Stimulated activated CD4-positive, alpha-beta T cell treated with anti-CD3 and anti-CD28 coated beads, Interleukin-4, amount 100 ng/mL, for 24 hours (primary cell): ENCODE data around the gene AGPAT3.
A peak's percentile ranks its signal among the peaks of the same experiment; 100 is the strongest.

Source experiments
- DNase-seq: peaks from one replicate; pipeline ENCODE4 v3.0.0-alpha.2; 2020

Gene AGPAT3

DNA sequence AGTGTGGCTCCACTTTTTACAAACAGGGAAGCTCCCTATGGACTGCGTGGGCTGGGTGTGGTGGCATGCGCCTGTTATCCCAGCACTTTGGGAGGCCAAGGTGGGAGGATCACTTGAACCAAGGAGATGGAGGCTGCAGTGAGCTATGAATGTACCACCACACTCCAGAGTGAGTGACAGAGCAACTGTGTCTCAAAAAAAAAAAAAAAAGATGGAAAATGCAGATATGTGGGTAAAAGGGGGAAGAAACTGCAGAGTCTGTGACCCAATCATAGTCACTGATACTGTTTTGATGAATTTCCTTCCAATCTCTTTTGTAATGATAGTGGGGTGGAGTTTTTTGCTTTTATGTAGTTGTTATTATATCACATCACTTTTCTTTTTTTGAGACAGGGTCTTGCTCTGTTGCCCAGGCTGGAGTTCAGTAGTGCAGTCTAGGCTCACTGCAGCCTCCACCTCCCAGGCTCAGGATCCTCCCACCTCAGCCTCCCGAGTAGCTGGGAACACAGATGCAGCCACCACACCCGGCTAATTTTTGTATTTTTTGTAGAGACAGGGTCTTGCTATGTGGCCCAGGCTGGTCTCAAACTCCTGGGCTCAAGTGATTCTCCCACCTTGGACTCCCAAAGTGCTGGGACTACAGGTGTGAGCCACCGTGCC, 138.4 kb downstream of the AGPAT3 start:
- no peak for DNase-seq

DNA sequence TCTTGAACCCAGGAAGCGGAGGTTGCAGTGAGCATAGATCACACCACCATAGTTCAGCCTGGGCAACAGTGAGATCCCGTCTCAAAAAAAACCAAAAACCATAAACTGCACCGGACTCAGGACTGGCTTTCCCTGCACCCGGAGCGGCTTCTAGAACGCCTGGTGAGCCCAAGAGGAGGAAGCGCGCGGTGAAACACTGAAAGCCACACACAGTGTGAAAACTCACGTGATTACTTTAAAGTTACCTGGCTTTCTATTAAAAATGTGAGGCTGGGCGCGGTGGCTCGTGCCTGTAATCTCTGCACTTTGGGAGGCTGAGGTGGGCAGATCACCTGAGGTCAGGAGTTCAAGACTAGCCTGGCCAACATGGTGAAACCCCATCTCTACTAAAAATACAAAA, 140.0 kb downstream of the AGPAT3 start:
- DNase-seq, result no peak

DNA sequence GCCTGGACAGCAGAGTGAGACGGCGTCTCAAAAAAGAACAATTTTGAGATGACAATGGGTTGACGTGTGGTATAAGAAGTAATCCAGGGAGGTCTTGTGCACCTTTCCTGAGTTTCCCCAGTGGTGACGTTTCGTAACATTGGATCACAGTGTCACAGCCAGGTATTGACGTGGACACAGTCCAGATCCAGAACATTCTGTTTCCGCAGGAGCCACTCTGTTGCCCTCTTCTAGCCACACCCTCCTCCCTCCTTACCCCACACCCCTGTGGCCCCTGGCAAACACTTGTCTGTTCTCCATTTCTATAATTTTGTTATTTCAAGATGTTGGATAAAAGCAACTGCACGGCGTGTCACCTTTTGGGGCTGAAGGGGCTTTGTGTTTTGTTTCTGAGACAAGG, 140.6 kb downstream of the AGPAT3 start:
- DNase-seq, result no peak

DNA sequence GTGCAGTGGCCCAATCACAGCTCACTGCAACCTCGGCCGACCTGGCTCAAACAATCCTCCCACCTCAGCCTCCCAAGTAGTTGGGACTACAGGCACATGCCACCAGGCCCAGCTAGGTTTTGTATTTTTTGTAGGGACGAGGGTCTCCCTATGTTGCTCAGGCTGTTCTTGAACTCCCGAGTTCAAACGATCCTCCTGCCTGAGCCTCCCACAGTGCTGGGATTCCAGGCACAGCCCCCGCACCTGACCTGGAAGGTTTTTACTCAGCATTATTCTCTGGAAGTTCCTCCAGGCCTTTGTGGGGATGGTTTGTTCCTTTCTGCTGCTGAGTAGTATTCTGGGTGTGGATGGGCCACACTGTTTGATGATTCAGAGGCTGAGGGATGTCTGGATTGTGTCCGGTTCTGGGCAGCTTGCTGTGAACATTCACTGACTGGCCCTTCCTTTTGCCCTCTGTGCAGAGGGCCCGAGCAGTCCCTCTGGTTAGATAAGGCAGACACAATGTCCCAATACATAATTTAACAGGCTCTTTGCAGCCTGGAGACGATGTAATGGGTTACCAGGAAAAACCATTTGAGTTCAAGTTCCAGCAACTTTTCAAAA, 141.1 kb downstream of the AGPAT3 start:
- no peak for DNase-seq

DNA sequence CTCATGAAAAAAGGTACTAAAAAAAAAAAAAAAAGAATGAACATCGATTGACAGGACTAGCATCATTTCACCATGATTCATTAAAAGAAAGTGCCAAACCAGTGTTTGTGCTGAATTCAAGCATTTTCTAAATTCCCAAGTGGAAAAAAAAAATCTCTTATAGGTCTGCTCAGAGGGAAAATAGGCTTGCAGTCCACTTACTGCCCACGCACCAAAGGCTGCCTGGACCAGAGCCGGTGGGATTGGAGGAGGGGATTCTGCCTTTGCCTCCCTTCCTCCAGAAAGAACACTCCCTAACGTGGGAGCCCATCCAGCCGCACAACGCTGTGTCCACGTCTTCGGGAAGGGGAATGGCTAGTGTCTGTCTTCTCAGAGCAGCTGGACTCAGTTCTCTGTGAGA, 141.6 kb downstream of the AGPAT3 start:
- no peak for DNase-seq

DNA sequence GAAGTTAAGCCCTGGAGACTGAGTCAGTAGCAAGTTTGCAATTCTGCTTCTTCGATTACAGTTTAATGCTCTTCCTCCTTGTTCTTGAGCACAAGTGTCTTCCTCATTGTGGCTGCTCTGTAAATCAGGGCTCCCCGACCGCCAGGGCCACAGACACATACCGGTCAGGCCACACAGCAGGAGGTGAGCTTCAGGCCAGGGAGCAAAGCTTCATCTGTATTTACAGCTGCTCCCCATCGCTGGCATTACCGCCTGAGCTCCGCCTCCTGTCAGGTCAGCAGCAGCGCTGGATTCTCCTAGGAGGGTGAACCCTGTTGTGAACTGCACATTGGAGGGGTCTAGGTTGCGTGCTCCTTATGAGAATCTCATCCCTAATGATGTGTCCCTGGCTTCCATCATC, 145.4 kb downstream of the AGPAT3 start:
- DNase-seq, result no peak

DNA sequence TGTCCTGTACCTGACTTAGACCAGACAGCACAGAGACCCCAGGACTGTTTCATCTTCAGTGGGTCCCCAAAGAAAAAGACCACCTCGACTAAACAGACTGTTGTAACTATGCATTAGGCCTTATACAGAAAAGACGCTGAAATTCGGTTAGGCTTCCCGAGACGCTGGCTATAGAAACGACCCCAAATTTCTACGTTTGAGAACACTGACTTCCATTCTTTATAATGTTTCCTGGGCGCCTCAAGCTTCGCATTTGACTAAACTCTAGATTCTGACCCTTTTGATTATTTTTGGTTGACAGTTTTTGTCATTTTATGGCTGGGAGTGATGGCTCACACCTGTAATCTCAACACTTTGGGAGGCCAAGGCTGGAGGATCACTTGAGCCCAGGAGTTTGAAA, 146.1 kb downstream of the AGPAT3 start:
- DNase-seq, result no peak

DNA sequence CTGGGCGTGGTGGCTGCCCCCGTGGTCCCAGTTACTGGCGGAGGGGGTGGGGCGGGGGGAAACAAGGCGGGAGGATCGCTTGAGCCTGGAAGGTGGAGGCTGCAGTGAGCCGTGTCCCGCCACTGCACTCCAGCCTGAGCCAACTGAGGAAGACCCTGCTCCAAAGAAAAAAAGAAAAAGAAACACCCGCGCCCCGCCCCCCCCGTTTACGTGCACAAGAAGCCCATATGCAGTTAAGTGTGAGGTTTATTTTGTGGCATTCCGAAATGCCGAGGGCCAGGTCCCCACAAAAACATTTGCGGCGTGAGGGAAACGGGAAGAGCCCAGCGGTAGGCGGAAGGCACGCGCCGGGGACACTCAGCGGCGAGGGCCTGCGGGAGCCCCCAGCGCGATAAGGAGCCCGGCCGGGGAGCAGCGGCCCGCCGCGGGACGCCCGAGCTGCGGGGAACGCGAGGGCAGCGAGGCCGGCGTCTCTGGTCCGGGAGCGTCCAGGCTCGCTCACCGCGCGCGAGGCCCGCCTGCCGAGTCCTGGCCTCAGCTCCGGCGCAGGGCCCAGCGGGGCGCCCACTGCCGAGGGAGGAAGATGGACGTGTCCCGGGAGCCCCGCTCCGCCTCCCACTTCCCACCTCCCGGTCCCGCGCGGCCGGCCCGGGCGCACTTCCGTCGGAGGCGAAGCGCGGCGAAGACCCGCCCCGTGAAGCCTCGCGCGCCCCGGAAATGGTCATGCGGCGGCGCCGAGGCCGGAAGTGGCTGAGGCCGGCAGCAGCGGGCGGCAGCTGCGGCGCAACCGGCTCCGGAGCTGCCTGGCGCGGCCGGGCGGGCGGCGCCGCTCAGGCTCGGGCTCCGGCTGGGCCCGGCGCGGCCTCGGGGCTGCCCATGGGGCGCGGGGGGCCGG, 146.8 kb downstream of the AGPAT3 start, which contains the start of gene TRAPPC10:
TRAPPC10 (plus strand) TSS at position 731 of the 895 bp plus-strand sequence. CDS start 185 bp downstream, outside the sequence.
- DNase-seq, result peak; percentile 81

DNA sequence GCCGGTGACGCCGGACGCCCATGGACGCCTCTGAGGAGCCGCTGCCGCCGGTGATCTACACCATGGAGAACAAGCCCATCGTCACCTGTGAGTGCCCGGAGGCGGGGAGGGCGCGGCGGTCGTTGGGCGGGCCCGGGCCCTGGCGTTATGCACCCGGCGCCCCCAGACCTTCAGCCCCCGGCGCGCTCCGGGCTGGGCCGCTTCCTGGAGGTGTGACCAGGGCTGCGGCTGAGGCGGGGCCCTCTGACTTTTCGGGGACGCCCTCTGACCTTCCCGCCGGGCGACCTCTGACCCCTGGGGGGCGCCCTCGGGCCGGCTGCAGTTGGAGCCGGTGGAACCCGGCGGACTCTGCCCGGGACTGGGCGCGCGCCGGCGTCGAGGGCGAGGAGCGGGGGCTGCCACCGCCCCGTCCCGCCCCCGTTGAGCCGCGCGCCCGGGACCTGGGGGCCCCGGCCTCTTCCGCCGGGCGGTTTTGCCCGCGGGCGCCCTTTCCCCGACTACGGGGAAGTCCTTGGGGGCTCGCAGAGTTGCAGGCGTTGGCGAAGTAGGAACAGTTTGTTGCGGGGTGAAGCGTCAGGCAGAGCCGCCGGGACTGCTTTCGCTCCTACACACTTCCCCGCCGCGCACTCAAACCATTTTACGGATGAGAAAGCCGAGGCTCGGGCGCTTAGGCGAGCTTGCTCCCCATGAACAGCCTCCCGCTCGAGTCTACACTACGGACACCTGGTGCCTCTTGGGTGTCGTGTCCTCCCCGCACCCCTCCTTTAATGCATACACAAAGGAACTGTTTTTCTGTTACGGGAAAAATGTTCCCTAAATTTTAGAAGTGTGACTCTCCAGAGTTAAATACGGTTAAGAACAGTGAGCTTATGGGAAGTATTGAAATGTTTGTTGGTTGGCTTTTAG, 147.7 kb downstream of the AGPAT3 start:
- peak; percentile 81 for DNase-seq

DNA sequence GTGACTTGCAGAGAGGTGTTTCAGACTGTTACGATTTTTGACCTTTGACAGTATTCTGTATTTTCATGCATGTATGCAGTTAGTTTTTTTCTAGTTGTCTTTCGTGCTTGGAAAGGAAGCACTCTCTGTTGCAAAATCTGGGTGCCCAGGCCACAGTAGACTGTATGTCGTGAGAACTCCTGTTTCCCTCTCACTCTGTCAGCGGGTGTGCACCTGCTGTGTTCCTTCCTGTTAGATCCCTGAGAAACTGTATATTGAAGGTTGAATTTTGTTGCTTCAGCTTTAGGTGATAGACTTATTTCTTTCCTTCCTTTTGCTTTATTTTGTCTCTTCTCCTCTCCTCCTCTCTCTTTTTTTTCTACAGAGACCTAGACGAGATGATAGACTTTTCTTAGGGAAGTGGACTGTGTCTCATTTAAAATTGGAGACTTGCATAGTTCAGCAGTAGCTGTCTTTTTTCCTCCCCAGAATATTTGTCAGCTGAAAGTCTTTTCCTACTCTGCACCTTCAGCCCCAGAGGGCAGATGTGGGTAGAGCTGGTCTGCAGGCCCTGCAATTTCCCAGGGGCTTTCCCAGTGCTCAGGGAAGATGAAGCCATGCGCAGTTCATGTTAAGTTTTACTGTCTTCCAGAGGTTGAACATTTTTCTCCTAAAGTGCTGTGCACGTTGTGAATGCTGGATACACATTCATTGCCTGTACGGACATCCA, 148.5 kb downstream of the AGPAT3 start:
- DNase-seq, result peak; percentile 52

DNA sequence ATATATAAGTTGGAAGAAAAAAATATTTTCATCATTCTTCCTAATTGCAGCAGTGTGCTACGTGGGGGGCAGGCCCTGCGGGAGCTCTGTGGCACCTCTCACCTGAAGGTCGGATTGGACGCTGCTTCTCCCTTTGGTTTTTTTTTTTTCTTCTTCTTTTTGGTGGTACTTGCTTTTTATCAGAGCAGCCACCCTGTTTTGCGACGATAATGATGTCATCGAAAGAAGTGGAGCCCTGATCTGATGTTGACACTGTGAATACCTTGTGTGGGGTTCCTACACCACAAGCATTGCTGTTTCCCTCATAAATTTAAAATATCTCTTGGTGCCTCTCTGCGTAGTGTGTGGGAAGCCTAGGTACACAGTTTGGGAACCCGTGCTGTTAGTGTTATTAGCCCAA, 152.6 kb downstream of the AGPAT3 start:
- DNase-seq, result no peak

DNA sequence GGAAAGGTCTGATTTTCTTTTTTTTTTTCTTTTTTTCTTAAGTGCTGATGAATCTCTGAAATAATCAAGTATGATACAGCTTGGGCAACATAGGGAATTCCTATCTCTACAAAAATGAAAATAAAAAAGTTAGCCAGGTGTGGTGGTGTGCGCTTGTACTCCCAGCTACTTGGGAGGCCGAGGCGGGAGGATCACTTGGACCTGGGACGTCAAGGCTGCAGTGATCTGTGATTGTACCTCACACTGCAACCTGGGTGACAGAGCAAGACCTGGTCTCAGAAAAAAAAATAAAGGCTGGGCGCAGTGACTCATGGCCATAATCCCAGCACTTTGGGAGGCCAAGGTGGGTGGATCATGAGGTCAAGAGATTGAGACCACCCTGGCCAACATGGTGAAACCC, 153.1 kb downstream of the AGPAT3 start:
- no peak for DNase-seq

DNA sequence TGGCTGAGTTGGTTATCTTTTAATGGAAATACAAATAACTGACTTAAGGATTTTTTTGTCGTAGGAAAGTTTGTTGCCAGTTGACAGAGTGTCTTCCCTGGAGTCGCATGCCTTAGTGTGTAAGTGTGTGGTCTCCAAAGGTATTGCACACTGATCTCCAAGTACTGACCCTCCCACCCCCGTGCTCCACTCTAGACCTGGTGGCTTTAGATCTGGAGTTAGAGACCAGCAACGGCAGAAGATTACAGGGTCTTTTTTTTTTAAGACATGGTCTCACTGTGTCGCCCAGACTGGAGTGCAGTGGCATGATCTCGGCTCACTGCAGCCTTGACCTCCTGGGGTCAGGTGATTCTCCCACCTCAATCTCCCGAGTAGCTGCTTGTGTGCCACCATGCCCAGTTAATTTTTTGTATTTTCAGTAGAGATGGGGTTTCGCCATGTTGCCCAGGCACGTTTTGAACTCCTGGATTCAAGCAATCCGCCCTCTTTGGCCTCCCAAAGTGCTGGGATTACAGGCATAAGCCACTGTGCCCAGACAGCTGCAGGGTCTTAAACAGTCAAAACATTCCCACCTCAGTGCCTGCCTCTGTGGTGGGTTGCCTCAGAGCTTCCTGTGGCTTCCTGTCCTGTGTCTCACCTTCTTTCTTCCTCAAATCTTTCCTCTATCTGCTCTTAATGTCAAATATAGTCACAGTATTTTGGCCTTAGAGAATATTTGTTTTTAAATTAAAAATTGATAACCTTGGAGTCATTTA, 154.0 kb downstream of the AGPAT3 start:
- DNase-seq, result no peak

DNA sequence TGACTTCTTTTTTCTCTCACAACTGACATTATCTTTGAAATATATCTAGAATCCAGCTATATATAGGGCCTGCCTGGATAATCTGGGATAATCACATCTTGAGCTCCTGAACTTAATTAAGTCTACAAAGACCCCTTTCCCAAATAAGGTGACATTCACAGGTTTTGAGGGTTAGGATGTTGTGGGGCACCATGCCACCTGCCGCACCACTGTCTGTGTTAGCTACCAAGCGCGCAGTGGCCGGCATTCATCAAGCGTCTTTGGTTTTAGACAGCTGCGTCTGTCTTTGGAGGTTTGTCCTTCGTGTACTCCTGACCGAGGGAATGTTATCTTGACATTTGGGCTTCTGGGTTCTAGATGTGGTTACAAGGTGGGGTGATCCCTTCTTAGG, 154.5 kb downstream of the AGPAT3 start:
- DNase-seq, result no peak

DNA sequence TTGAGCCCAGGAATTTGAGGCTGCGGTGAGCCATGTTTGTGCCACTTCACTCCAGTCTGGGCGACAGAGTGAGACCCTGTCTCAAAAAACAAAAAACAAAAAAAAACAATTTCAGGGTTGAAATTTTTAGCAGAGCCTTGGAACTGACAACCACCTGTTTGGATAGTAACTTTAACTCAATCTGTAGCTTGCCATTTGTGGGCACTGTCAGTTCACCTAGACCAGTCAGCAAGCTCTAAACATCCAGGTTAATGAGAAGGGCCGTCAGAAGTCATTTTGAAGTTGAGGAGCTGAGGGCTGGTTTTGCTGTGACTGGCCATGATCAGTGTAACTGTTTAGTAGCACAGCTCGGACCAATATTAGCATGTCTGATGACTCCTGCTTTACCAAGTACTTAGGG, 155.5 kb downstream of the AGPAT3 start:
- DNase-seq, result no peak

DNA sequence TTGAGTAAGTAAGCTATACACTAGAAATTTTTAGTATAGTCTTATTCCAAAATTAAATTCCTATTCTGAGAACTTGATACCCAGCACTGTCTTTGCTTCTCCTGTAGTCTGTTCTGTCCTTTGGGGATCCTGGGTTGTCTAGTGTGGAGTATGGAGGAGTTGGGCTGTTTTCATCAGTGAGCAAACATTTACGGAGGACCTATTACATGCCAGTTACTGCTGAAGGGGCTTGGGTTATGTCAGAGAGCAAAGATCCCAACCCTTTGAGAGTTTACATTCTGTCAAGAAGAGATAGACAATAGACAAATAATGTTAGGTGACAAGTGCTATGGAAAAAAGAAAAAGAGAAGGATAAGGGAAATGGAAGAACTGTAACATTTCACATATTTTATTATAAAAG, 156.0 kb downstream of the AGPAT3 start:
- no peak for DNase-seq

DNA sequence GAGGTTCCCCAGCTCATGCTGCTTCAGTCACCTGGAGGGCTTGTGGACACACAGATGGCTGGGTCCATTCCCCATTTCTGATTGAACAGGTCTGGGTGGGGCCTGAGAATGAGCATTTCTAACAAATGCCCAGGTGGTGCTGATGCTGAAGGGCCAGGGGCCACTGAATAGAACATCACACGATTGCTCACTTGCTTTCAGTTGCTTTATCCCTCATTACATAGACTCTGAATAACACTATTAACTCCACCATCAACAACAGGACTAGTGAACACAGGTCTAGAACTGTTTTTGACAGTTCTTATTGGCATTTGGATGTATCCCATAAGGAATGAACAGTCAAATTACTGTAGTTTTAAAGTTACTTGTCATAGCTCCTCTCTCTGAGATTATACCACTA, 159.2 kb downstream of the AGPAT3 start:
- no peak for DNase-seq

DNA sequence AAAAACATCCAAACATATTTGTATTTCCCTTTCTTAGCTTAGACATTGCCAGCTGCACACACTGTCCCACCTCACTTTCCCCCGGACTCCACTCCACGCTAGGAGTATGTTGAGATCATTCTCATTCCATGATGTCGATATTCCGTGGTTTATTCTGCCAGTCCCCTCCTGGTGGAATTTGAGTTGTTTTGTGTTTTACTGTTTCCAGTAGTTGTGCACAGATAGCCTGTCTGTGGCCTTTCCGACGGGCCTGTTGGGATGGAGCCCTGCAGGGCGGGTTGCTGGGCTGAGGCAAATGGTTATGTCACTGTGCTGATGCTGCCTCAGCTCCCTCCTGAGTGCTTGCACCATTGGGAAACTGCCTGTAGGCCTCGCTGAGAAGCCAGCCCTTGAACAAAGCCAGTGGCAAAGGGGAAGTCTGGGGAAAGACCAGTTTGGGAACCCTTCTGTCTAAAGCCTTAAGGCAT, 159.9 kb downstream of the AGPAT3 start:
- no peak for DNase-seq

DNA sequence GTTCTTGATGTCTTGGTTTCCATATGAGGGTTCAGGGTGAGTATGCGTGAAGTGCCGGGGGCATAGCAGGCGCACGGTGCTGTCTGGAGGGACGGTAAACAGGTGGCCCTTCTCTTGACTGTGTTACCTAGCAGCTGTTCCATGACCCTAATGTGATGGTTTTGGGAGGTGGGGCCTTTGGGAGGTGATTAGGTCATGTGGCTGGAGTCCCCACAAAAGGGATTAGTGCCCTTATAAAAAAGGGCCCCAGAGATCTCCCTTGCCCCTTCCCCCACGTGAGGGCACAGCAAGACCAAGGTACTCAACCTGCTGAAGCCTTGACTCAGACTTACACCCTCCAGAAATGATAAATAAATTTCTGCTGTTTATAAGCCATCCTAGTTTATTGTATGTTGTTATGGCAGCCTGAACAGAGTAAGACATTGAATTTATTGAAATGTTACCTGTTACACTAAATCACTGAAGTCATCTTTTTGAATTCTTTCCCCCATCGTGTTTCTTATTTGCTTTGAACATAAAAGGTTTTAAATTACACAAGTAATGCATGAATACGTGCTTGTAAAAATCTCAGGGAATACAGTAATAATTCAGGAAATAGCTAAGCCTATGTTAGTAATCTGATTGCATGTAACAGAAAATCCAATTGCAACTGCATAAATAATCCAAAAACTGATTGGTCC, 162.7 kb downstream of the AGPAT3 start:
- no peak for DNase-seq

DNA sequence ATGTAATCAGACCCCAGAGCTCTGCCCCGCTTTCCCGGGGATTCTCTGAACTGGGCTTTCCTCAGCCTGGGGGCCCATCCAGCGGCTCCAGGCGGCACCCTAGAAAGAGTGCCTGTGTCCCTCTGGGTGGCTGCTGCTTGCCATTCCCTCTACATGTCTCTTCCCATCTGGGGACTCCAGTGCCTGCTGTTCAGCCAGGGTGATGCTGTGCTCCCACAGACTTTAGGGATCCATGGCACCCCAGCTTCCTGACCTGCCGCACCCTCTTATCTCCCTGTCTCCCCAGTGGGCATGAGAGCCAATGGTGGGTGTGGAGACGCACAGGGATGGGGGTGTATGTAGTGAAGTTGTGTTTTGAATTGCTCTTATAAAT, 163.2 kb downstream of the AGPAT3 start:
- DNase-seq, result no peak
